Omental fat pad (tissue), 4 donors: ENCODE data around the gene NBPF14. TPM values are rescaled to one million over a fixed set of nuclear protein-coding genes. Genes with fewer than 3 reads are reported as not detected.

Source experiments
- small RNA-seq: library from RNA; depleted of rRNA; stranded (forward); fragments of <200 nt; gene quantifications from one replicate; pipeline ENCODE3, GENCODE V24; 2016
- total RNA-seq, 4 donors: library from RNA; depleted of rRNA; stranded (reverse); fragments of >200 nt; gene quantifications; one replicate each; pipeline ENCODE4 v1.1.0, GENCODE V29; 2016

The NBPF14 gene
- total RNA-seq, 4 donors from 2014 or later = 21.9 to 44.5 (median 34.9) TPM

Small RNA genes lying within 50 kb of the gene (small RNA-seq; reads per million reads assigned to genes)
- gene RF00003 = not detected

Other genes starting within 250 kb of the NBPF14 start
- under 1 TPM in 1 of 4 donors, not detected in 3; 0.25 TPM for gene PPIAL4G, start 112.7 kb downstream of the NBPF14 start, total RNA-seq
- 10 to 100 TPM; 25.1 to 45.4 (median 33.6) TPM for gene NUDT4B, start 152.8 kb upstream of the NBPF14 start, total RNA-seq
- gene PDE4DIP, start 248.4 kb upstream of the NBPF14 start, total RNA-seq = 10 to 100 TPM; 54.1 to 83.5 (median 59.1) TPM